B cell (primary cell): ENCODE results near the gene AQP11. TPM values are rescaled to one million over a fixed set of nuclear protein-coding genes. Genes with fewer than 3 reads are reported as not detected.

ENCODE experiments used
- ATAC-seq: fragments of 200-7000 bp; cut with Tn5 transposase; one replicate; pipeline ENCODE4 v1.10.0; 2021; ENCODE audit warnings: low read depth, mild to moderate bottlenecking, moderate number of reproducible peaks, moderate library complexity
- CTCF ChIA-PET: fragments of 350-600 bp; sonication (Branson Sonifier 250); formaldehyde crosslinking; loops from one replicate; lab custom pipeline; 2021; ENCODE audit warnings: antibody characterized with exemption, inconsistent platforms; lab: Charles Lee
- POLR2A ChIA-PET: fragments of 350-600 bp; sonication (Branson Sonifier 250); formaldehyde crosslinking; loops from one replicate; lab custom pipeline; 2021; ENCODE audit warnings: antibody characterized with exemption; lab: Charles Lee
- DNase-seq: peaks from one replicate; pipeline ENCODE4 v3.0.0; 2013
- H2AFZ ChIP-seq: 2 replicates; pipeline ENCODE4 v1.6.1; 2012; ENCODE audit warnings: mild to moderate bottlenecking, low read depth, low read length; ENCODE audit not compliant: insufficient read depth, poor library complexity, severe bottlenecking
- H3K27ac ChIP-seq, 2 donors: 1 replicate in 1 of 2; 2 replicates in 1 of 2; pipeline ENCODE4 v1.5.1; 2012 to 2013; ENCODE audit warnings: low read length in 2 of 2, mild to moderate bottlenecking in 2 of 2, moderate library complexity in 1 of 2
- H3K27me3 ChIP-seq, 4 experiments: fragments of 200-600 bp in 1 of 4; sonication (generic) in 1 of 4; replicated peaks in 1 of 4; 1 replicate in 2 of 4; 2 replicates in 2 of 4; pipeline versions ENCODE4 v1.6.1 to v1.7.0; 2013 to 2016; ENCODE audit warnings: low read length in 3 of 4, mild to moderate bottlenecking in 2 of 4, mixed read lengths in 1 of 4, moderate library complexity in 1 of 4; ENCODE audit not compliant: insufficient read depth in 4 of 4, control insufficient read depth in 3 of 4; ENCODE audit errors: control extremely low read depth in 1 of 4
- H3K36me3 ChIP-seq, 2 experiments: replicated peaks in 1 of 2; 1 replicate in 1 of 2; 2 replicates in 1 of 2; pipeline versions ENCODE4 v1.6.1 to v1.7.1; 2013; ENCODE audit warnings: low read length in 1 of 2; ENCODE audit not compliant: insufficient read depth in 2 of 2, control insufficient read depth in 1 of 2; ENCODE audit errors: control extremely low read depth in 1 of 2, extremely low read depth in 1 of 2
- H3K4me1 ChIP-seq, 2 donors: fragments of 200-600 bp in 1 of 2; sonication (generic) in 1 of 2; 1 replicate in 1 of 2; 2 replicates in 1 of 2; pipeline versions ENCODE4 v1.5.1 to v1.6.1; 2013 to 2017; ENCODE audit warnings: low read length in 2 of 2; ENCODE audit not compliant: control insufficient read depth in 2 of 2, insufficient read depth in 2 of 2
- H3K4me2 ChIP-seq: replicated peaks from 2 replicates; pipeline ENCODE3; 2012; ENCODE audit warnings: mild to moderate bottlenecking, low read depth, low read length; ENCODE audit not compliant: poor library complexity, severe bottlenecking
- H3K4me3 ChIP-seq, 5 experiments: fragments of 200-600 bp in 1 of 5; sonication (generic) in 1 of 5; 1 replicate in 3 of 5; 2 replicates in 2 of 5; pipeline versions ENCODE4 v1.5.1 to v1.7.0; 2011 to 2016; ENCODE audit warnings: low read length in 4 of 5, mild to moderate bottlenecking in 4 of 5, low read depth in 2 of 5, control low read depth in 1 of 5, moderate library complexity in 1 of 5; ENCODE audit not compliant: insufficient read depth in 1 of 5; ENCODE audit errors: control extremely low read depth in 1 of 5, extremely low read depth in 1 of 5
- H3K79me2 ChIP-seq: fragments of 200-600 bp; sonication (generic); one replicate; pipeline ENCODE4 v1.6.0; 2016; ENCODE audit warnings: low read length; ENCODE audit not compliant: control insufficient read depth, insufficient read depth
- H3K9ac ChIP-seq: fragments of 200-600 bp; sonication (generic); 2 replicates; pipeline ENCODE4 v1.6.1; 2017; ENCODE audit warnings: mild to moderate bottlenecking, low read length, moderate library complexity
- H3K9me3 ChIP-seq, 3 donors: one replicate each; pipeline versions ENCODE4 v1.6.1 to v1.7.1; 2013; ENCODE audit warnings: low read length in 2 of 3; ENCODE audit not compliant: control insufficient read depth in 2 of 3, insufficient read depth in 1 of 3; ENCODE audit errors: control extremely low read depth in 1 of 3
- H4K20me1 ChIP-seq: 2 replicates; pipeline ENCODE4 v1.6.0; 2012; ENCODE audit warnings: mild to moderate bottlenecking, low read length; ENCODE audit not compliant: insufficient read depth, control insufficient read depth, poor library complexity, severe bottlenecking
- H3K27ac Mint-ChIP-seq: one replicate; pipeline ENCODE4 v1.8.0; 2021; ENCODE audit warnings: mixed read lengths
- H3K27me3 Mint-ChIP-seq: one replicate; pipeline ENCODE4 v1.8.0; 2021; ENCODE audit warnings: mixed read lengths
- H3K4me1 Mint-ChIP-seq: one replicate; pipeline ENCODE4 v1.8.0; 2021; ENCODE audit warnings: mixed read lengths
- H3K4me3 Mint-ChIP-seq: one replicate; pipeline ENCODE4 v1.8.0; 2021; ENCODE audit warnings: mixed read lengths
- H3K9me3 Mint-ChIP-seq: one replicate; pipeline ENCODE4 v1.8.0; 2022; ENCODE audit warnings: mixed read lengths; ENCODE audit not compliant: insufficient read depth
- EZH2 ChIP-seq: IDR thresholded peaks from 2 replicates; pipeline ENCODE4 v1.6.1; 2012; ENCODE audit warnings: borderline replicate concordance, low read depth, mild to moderate bottlenecking, moderate library complexity, low read length; ENCODE audit not compliant: insufficient read depth, poor library complexity, severe bottlenecking
- WGBS: methylation state at CpG from one replicate; pipeline ENCODE4 v1.1.5; 2013; ENCODE audit warnings: missing lambda C conversion rate; ENCODE audit not compliant: insufficient coverage; 5-methylcytosine and 5-hydroxymethylcytosine counted together
- intact Hi-C: fragments of 100-400 bp; cut with micrococcal nuclease; formaldehyde crosslinking; loops from one replicate; pipeline ENCODE4 v1.10.0; 2022
- polyA plus RNA-seq: library from polyadenylated mRNA; depleted of rRNA; stranded (reverse); fragments of >200 nt; gene quantifications from 2 replicates; pipeline ENCODE4 v1.2.3, GENCODE V29; 2012
- total RNA-seq, 2 donors: library from RNA; stranded (reverse); fragments of 120-200 nt in 1 of 2; gene quantifications; 1 replicate in 1 of 2; 2 replicates in 1 of 2; pipeline versions ENCODE4 v1.2.3 to v1.2.4, GENCODE V29; 2013 to 2022
- TF ChIP-seq, protein P1 (sequence below): fragments of 200-600 bp; IDR thresholded peaks from one replicate; pipeline ENCODE4 v1.8.0; 2022; ENCODE audit warnings: antibody characterized with exemption, mild to moderate bottlenecking

AQP11 gene
- total and polyA plus RNA-seq, 2 donors (not counting 1 experiment from before 2014, with no cell fraction given): 0.19 to 0.47 TPM

DNA sequence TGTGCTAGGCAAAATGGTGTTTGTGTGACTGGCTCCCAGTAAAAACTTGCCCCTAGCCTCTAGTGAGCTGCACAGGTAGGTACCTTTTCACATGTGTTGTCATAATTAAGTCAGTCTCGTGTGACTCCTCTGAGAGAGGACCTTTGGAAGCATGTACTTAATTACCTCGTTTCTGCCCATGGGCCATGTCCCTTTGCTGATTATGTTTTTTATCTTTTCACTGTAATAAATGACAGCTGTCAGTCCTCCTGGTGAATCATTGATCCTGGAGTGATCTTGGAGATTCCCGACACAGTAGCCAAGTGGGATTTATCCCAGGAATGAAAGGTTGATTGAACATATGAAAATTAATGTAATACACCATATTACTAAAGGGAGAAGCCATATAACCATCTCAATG lies 60.4 kb downstream of the AQP11 start:
- Histone ChIP-seq H3K4me1 (no peaks in the 10 kb centered on the region), H2AFZ (no peak overlapping the region), H3K4me2 (no peak overlapping the region), H3K27ac (no peak overlapping the region), H3K79me2 (no peaks in the 10 kb centered on the region), H4K20me1 (no peaks in the 10 kb centered on the region), H3K9me3 (no peaks in the 10 kb centered on the region), H3K27me3 (peaks cover 0 to 7% (median 0%) of the 10 kb centered on the region in 4 experiments), H3K36me3 (no peaks in the 10 kb centered on the region), H3K4me3 (no peak overlapping the region), H3K9ac (no peak overlapping the region)
- DNase-seq: no peak
- ChIA-PET CTCF (no interaction called here), POLR2A (no interaction called here)
- H3K4me1 Mint-ChIP-seq: no peaks in the 10 kb centered on the region
- ATAC-seq: no peak
- no peak overlapping the region for H3K27ac Mint-ChIP-seq
- H3K9me3 Mint-ChIP-seq: no peaks in the 10 kb centered on the region
- H3K27me3 Mint-ChIP-seq: peaks cover 8% of the 10 kb centered on the region
- no peak overlapping the region for H3K4me3 Mint-ChIP-seq
- no peak for TF ChIP-seq EZH2
- TF ChIP-seq, protein P1, sequence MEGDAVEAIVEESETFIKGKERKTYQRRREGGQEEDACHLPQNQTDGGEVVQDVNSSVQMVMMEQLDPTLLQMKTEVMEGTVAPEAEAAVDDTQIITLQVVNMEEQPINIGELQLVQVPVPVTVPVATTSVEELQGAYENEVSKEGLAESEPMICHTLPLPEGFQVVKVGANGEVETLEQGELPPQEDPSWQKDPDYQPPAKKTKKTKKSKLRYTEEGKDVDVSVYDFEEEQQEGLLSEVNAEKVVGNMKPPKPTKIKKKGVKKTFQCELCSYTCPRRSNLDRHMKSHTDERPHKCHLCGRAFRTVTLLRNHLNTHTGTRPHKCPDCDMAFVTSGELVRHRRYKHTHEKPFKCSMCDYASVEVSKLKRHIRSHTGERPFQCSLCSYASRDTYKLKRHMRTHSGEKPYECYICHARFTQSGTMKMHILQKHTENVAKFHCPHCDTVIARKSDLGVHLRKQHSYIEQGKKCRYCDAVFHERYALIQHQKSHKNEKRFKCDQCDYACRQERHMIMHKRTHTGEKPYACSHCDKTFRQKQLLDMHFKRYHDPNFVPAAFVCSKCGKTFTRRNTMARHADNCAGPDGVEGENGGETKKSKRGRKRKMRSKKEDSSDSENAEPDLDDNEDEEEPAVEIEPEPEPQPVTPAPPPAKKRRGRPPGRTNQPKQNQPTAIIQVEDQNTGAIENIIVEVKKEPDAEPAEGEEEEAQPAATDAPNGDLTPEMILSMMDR: no peak
- intact Hi-C loops: no loop called here
- WGBS: 88% methylated on average over 1 of the region's 3 CpGs

DNA sequence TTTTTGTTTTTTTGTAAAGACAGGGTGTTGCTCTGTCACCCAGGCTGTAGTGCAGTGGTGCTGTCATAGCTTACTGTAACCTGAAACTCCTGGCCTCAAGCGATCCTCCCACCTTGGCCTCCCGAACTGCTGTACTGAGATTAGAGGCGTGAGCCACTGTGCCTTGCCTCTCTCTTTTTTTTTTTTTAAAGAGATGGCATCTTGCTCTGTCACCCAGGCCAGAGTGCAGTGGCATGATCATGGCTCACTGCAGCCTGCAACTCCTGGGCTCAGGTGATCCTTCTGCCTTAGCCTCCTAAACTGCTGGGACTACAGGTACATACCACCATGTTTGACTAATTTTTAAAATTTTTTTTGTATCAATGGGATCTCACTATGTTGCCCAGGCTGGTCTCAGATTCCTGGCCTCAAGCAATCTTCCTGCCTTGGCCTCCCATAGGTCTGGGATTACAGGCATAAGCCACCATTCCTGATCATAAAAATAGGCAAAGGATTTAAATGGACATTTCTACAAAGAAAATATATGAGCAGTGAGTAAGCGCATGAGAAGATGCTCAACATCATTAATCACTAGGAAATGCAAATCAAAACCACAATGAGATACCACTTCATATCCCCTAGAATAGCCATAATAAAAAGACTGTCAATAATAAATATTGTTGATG lies 65.1 kb downstream of the AQP11 start:
- 97% methylated on average over 3 of the region's 4 CpGs for WGBS
- H3K36me3 ChIP-seq: no peaks in the 10 kb centered on the region
- intact Hi-C loops: no loop called here
- no peak overlapping the region for H3K9ac ChIP-seq
- no peaks in the 10 kb centered on the region for H3K9me3 ChIP-seq
- no peak overlapping the region for H3K4me3 ChIP-seq
- no peak for TF ChIP-seq EZH2
- TF ChIP-seq, protein P1: no peak
- H4K20me1 ChIP-seq: no peaks in the 10 kb centered on the region
- DNase-seq (no peak), ATAC-seq (no peak)
- no peaks in the 10 kb centered on the region for H3K79me2 ChIP-seq
- no peak overlapping the region for H3K27ac ChIP-seq
- Mint-ChIP-seq H3K27me3 (no peaks in the 10 kb centered on the region), H3K27ac (no peak overlapping the region), H3K4me3 (no peak overlapping the region), H3K4me1 (peaks cover 2% of the 10 kb centered on the region), H3K9me3 (no peaks in the 10 kb centered on the region)
- POLR2A ChIA-PET: no interaction called here
- H3K4me1 ChIP-seq: no peaks in the 10 kb centered on the region
- H3K27me3 ChIP-seq: no peaks in the 10 kb centered on the region
- no peak overlapping the region for H2AFZ ChIP-seq
- CTCF ChIA-PET: interaction anchor here (0.6 to 1.3 kb wide), 2 partner anchors 36 to 90 kb away, joined by 3 to 4 read pairs; no protein-coding TSS in a partner anchor
- H3K4me2 ChIP-seq: no peak overlapping the region
